Activated CD8-positive, alpha-beta memory T cell treated with anti-CD3 and anti-CD28 coated beads, Interleukin-2, amount 10 ng/mL, durations not matched to agents 7 days and 5 days (primary cell): Measurements from ENCODE around the gene PACS1. TPM values are rescaled to one million over a fixed set of nuclear protein-coding genes. Genes with fewer than 3 reads are reported as not detected.
A peak's percentile ranks its signal among the peaks of the same experiment; 100 is the strongest.
"Not testable (repeated sequence)": the region's sequence is repeated elsewhere in the genome, so short reads cannot be mapped to it uniquely, and the experiment has no call there.

Experiments
- ATAC-seq: fragments of 150-1000 bp; cut with Tn5 transposase; one replicate; pipeline ENCODE4 v1.10.0; 2021; ENCODE audit warnings: moderate library complexity
- CTCF ChIA-PET: fragments of 350-600 bp; sonication (Branson Sonifier 250); formaldehyde crosslinking; loops from one replicate; lab custom pipeline; 2021; ENCODE audit warnings: antibody characterized with exemption; lab: Charles Lee
- DNase-seq: peaks from one replicate; pipeline ENCODE4 v3.0.0-alpha.2; 2020
- H3K27ac Mint-ChIP-seq: one replicate; pipeline ENCODE4 v1.8.0; 2021; ENCODE audit warnings: mild to moderate bottlenecking, mixed read lengths
- H3K27me3 Mint-ChIP-seq: one replicate; pipeline ENCODE4 v1.8.0; 2021; ENCODE audit warnings: mixed read lengths
- H3K36me3 Mint-ChIP-seq: one replicate; pipeline ENCODE4 v1.8.0; 2021; ENCODE audit warnings: mild to moderate bottlenecking, mixed read lengths
- H3K4me1 Mint-ChIP-seq: one replicate; pipeline ENCODE4 v1.8.0; 2021; ENCODE audit warnings: mixed read lengths
- H3K4me3 Mint-ChIP-seq: one replicate; pipeline ENCODE4 v1.8.0; 2021; ENCODE audit warnings: mild to moderate bottlenecking, moderate library complexity, mixed read lengths
- H3K9me3 Mint-ChIP-seq: one replicate; pipeline ENCODE4 v1.8.0; 2022; ENCODE audit warnings: low read depth, mixed read lengths
- total RNA-seq, 2 experiments: library from RNA; stranded (reverse); gene quantifications; one replicate each; pipeline ENCODE4 v1.2.3, GENCODE V29; 2021

PACS1 gene
- 100 to 1,000 TPM in 1 of 2 experiments, 10 to 100 TPM in 1; 96.6 to 104 TPM for total RNA-seq

DNA sequence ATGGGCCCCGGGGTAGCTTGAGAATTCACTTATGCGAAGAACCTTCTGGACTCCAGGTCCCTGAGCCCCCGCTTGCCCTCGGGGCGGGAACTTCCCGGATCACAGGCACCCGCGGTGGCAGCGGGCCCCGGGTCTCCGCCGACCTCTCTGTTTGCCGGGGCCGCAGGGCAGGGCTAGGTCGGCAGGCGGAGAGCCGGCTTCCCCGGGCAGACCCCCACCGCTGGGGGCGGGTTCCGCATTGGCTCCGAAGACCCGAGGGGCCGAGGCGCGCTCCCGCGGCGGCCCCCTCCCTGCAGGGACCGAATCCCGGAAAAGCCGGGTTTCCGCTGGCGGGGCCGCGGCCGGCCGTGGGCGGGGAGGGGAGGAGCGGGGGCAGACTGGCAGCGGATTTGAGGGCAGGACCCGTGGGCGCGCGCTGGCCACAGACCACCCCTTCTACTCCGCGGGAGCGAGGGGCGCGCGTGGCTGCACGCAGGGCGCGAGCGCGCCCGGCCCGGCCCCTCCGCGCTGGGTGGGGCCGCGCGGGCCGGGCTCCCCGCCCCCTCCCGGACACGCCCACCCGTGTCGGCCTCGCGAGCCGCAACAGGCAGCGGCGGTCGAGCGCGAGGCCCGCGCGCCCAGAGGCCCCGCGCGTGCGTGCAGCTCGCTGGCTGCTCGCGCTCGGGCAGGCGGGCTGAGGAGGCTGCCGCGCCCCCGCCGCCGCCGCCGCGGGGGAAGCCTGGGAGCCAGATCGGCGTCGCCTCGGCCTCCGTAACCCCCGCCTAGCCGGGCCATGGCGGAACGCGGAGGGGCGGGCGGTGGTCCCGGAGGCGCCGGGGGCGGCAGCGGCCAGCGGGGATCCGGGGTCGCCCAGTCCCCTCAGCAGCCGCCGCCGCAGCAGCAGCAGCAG, at the start of gene PACS1:
Gene PACS1, plus strand, starts transcription at position 558 of the 889 bp plus-strand sequence. Its CDS starts 215 bp downstream, at position 773.
- H3K27ac Mint-ChIP-seq: peak within 1 kb of the TSS; percentile 88
- peaks cover 50% of the 10 kb centered on the region for H3K36me3 Mint-ChIP-seq
- no peaks in the 10 kb centered on the region for H3K27me3 Mint-ChIP-seq
- H3K4me3 Mint-ChIP-seq: peak within 1 kb of the TSS; percentile 91
- no peaks in the 10 kb centered on the region for H3K9me3 Mint-ChIP-seq
- CTCF ChIA-PET: interaction anchor here (0.7 to 10.7 kb wide), 15 partner anchors 10 to 290 kb away, joined by 3 to 95 read pairs (median 6); partner anchors contain the start of genes BANF1, EIF1AD and SF3B2
- DNase-seq (peak; percentile 87), ATAC-seq (peak; percentile 77)
- H3K4me1 Mint-ChIP-seq: peaks cover 54% of the 10 kb centered on the region

GRCh38 chr11:66020618-66021357, 49.3 kb upstream of the PACS1 start:
- Mint-ChIP-seq H3K27ac (no peak overlapping the region), H3K36me3 (no peaks in the 10 kb centered on the region), H3K4me3 (no peak overlapping the region), H3K27me3 (peaks cover 8% of the 10 kb centered on the region), H3K9me3 (no peaks in the 10 kb centered on the region), H3K4me1 (peaks cover 23% of the 10 kb centered on the region)
- DNase-seq: peak; percentile 69
- ATAC-seq: peak; percentile 47
- CTCF ChIA-PET: interaction anchor here (0.9 to 6.2 kb wide), 3 partner anchors 9 to 25 kb away, joined by 3 to 51 read pairs (median 4); partner anchors contain the start of genes BANF1, CST6 and EIF1AD

GRCh38 chr11:66022401-66023185, 47.5 kb upstream of the PACS1 start:
- Mint-ChIP-seq H3K27ac (no peak overlapping the region), H3K4me3 (no peak overlapping the region), H3K36me3 (no peaks in the 10 kb centered on the region), H3K4me1 (peaks cover 23% of the 10 kb centered on the region), H3K27me3 (peaks cover 8% of the 10 kb centered on the region), H3K9me3 (no peaks in the 10 kb centered on the region)
- ATAC-seq: peak; percentile 91
- CTCF ChIA-PET: interaction anchor here (0.6 to 6.2 kb wide), 48 partner anchors 8 to 311 kb away, joined by 3 to 51 read pairs (median 5); partner anchors contain the start of genes AP5B1, BANF1, CCDC85B and CST6
- peak; percentile 83 for DNase-seq

DNA sequence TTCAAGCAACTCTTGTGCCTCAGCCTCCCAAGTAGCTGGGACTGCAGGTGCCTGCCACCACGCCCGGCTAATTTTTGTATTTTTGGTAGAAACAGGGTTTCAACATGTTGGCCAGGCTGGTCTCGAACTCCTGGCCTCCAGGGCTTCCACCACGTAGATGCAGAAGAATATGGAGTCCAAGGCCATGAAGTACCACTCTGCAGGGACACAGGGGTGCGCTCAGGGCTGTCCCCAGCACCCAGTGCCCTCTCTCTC, 47.0 kb upstream of the PACS1 start:
- H3K27me3 Mint-ChIP-seq, H3K4me3 Mint-ChIP-seq, DNase-seq, H3K27ac Mint-ChIP-seq, H3K36me3 Mint-ChIP-seq, ATAC-seq, H3K9me3 Mint-ChIP-seq: not testable (repeated sequence)
- peaks cover 23% of the 10 kb centered on the region for H3K4me1 Mint-ChIP-seq
- CTCF ChIA-PET: interaction anchor here (1.2 to 6.2 kb wide), 31 partner anchors 10 to 311 kb away, joined by 3 to 51 read pairs (median 7); partner anchors contain the start of genes AP5B1, BANF1, CST6 and EIF1AD

DNA sequence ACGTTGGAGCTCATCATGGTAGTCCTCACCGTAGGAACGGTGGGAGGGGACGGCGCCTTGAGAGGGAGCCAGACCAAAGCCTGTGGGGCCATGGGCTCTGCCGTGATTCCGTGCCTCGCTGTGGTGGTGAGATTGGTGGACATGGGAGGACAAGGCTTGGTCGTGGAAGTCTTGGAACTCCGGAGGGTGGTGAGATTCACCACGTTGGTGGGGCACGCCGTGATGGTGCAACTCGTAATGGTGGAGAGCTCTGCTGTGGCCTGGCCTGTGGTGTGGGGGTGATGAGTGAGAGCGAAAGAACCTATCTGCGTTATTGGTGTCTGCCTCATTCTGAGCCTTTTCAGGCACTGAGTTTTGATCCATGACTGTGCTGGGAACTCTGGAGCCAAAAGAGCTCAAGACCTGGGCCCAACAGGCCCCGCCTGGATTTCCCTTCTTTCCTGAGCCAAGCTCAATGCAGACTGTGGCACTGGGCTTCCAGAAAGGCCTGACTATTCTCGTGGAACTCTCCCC, 44.0 kb upstream of the PACS1 start, which contains the start of gene CATSPER1:
Gene CATSPER1, minus strand, starts transcription at position 463 of the 513 bp plus-strand sequence. Its CDS starts 100 bp downstream, at position 363.
- no peak for DNase-seq
- no peaks in the 10 kb centered on the region for H3K36me3 Mint-ChIP-seq
- peaks cover 8% of the 10 kb centered on the region for H3K27me3 Mint-ChIP-seq
- peaks cover 15% of the 10 kb centered on the region for H3K4me1 Mint-ChIP-seq
- no peaks in the 10 kb centered on the region for H3K9me3 Mint-ChIP-seq
- H3K4me3 Mint-ChIP-seq: no peak within 1 kb of the TSS
- CTCF ChIA-PET: interaction anchor here (1.2 to 1.6 kb wide), 2 partner anchors 15 to 24 kb away, joined by 3 to 4 read pairs; partner anchors contain the start of gene BANF1
- no peak within 1 kb of the TSS for H3K27ac Mint-ChIP-seq
- no peak for ATAC-seq

DNA sequence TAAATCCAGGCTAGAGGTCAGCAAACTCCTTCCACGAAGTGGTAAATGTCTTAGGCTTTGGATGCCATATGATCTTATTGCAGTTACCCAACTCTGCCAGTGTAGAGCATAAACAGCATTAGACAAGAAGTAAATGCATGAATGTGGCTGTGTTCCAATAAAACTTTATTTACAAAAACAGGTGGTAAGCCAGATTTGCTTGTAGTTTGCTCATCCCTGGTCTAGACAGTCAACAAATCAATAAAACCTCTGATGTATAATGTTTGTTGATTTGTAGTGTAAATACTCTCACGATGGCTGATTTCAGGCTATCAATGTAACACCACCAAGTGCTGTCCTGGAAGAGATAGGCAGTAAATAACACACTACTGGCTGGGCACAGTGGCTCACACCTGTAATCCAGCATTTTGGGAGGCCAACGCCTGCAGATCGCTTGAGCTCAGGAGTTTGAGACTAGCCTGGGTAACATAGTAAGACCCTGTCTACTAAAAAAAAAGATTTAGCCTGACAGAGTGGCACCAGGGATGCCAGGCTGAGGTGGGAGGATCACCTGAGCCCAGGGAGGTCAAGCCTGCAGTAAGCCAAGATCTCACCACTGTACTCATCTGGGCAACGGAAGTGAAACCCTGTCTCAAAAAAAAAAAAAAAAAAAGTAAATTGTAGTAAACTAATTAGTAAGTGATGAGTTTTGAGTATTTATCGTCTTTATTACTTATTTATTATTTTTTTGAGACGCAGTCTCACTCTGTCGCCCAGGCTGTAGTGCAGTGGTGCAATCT, 36.9 kb upstream of the PACS1 start:
- Mint-ChIP-seq H3K4me3 (no peak overlapping the region), H3K36me3 (no peaks in the 10 kb centered on the region), H3K9me3 (no peaks in the 10 kb centered on the region), H3K4me1 (no peaks in the 10 kb centered on the region), H3K27me3 (peaks cover 11% of the 10 kb centered on the region), H3K27ac (no peak overlapping the region)
- DNase-seq (no peak), ATAC-seq (no peak)
- CTCF ChIA-PET: interaction anchor here (1.2 kb wide), 1 partner anchor 12 kb away, joined by 4 read pairs; no protein-coding TSS in a partner anchor

DNA sequence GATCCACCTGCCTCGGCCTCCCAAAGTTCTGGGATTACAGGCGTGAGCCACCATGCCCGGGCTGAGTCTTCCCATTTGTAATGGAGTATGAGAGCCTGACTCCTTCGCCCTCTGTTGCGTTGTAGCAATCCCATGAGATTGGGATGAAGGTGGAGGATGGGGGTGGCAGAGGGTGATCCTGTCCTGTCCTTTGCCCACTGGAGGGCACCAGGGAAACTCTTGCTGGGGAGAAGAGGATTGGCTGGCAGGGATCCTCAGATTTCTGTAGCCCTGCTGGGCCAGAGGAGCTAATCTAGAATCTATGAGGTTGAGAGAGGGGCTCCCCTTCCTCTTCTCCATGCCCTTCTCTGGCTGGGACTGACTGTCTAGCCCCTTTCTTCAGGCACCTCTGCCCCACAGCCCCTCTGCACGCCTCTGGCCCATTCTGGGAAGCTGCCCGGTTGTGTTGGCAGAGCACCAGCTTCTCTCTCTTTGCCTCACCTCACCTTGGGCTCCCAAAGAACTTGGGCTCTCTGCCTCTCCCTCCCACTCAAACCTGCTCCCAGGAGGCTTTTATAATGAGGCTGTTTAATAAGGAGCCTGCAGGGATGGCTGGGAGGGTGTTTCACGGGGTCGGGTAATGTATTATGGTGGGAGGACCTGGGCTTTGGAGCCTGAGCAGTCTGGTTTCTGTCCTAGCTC, 34.3 kb upstream of the PACS1 start:
- CTCF ChIA-PET: interaction anchor here (1.6 to 2.6 kb wide), 3 partner anchors 9 to 16 kb away, joined by 3 to 15 read pairs (median 8); no protein-coding TSS in a partner anchor

GRCh38 chr11:66036334-66036710, 33.8 kb upstream of the PACS1 start:
- Mint-ChIP-seq H3K9me3 (no peaks in the 10 kb centered on the region), H3K4me1 (no peaks in the 10 kb centered on the region), H3K27ac (no peak overlapping the region), H3K4me3 (no peak overlapping the region), H3K27me3 (peaks cover 22% of the 10 kb centered on the region), H3K36me3 (no peaks in the 10 kb centered on the region)
- DNase-seq (no peak), ATAC-seq (no peak)
- CTCF ChIA-PET: interaction anchor here (1.6 to 2.6 kb wide), 3 partner anchors 9 to 15 kb away, joined by 3 to 15 read pairs (median 8); no protein-coding TSS in a partner anchor

More for the DNA sequence above, 34.3 kb upstream of the PACS1 start:
- Mint-ChIP-seq H3K4me1 (no peaks in the 10 kb centered on the region), H3K4me3 (no peak overlapping the region), H3K27ac (no peak overlapping the region), H3K36me3 (no peaks in the 10 kb centered on the region), H3K9me3 (no peaks in the 10 kb centered on the region), H3K27me3 (peaks cover 22% of the 10 kb centered on the region)
- DNase-seq (no peak), ATAC-seq (no peak)

DNA sequence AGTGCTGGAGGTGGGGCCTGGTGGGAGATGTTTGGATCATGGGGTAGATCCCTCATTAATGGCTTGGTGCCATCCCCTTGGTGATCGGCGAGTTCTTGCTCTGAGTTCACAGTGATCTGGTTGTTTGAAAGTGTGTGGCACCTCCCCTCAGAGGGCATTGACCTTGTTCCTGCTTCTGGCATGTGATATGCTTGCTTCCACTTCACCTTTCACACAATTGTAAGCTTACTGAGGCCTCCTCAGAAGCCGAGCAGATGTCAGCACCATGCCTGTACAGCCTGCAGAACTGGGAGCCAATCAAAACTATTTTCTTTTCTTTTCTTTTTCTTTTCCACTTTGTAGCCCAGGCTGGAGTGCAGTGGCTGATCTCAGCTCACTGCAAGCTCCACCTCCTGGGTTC, 32.7 kb upstream of the PACS1 start:
- H3K27me3 Mint-ChIP-seq: peaks cover 22% of the 10 kb centered on the region
- DNase-seq: no peak
- H3K27ac Mint-ChIP-seq: no peak overlapping the region
- no peaks in the 10 kb centered on the region for H3K4me1 Mint-ChIP-seq
- ATAC-seq: no peak
- no peaks in the 10 kb centered on the region for H3K9me3 Mint-ChIP-seq
- no peaks in the 10 kb centered on the region for H3K36me3 Mint-ChIP-seq
- CTCF ChIA-PET: interaction anchor here (0.7 to 2.6 kb wide), 3 partner anchors 8 to 524 kb away, joined by 3 to 15 read pairs (median 12); no protein-coding TSS in a partner anchor
- H3K4me3 Mint-ChIP-seq: no peak overlapping the region

GRCh38 chr11:66039765-66040164, 30.3 kb upstream of the PACS1 start:
- no peak overlapping the region for H3K27ac Mint-ChIP-seq
- no peaks in the 10 kb centered on the region for H3K36me3 Mint-ChIP-seq
- DNase-seq: no peak
- H3K4me1 Mint-ChIP-seq: peaks cover 3% of the 10 kb centered on the region
- no peaks in the 10 kb centered on the region for H3K9me3 Mint-ChIP-seq
- H3K27me3 Mint-ChIP-seq: peaks cover 19% of the 10 kb centered on the region
- CTCF ChIA-PET: interaction anchor here (2.2 kb wide), 1 partner anchor 17 kb away, joined by 12 read pairs; no protein-coding TSS in a partner anchor
- no peak for ATAC-seq
- H3K4me3 Mint-ChIP-seq: no peak overlapping the region
